ENCODE data around the gene SF3B3.

GRCh38 chr16:70476272-70477020 lies 47.2 kb upstream of the SF3B3 start:
- TF ChIP-seq CTCF (IDR thresholded peaks at IDR 0.05), result no peak
- TF ChIP-seq POLR2A (IDR thresholded peaks at IDR 0.05), result no peak
- TF ChIP-seq POLR2AphosphoS5 (IDR thresholded peaks at IDR 0.05; ENCODE audit: insufficient read depth in 1 of 2, low read depth in 1 of 2), result no peak

Measured in vagina (tissue), 2 donors.